Heart left ventricle (tissue), 13 donors: ENCODE results near the gene TMEM174.

ENCODE experiments used
- POLR2A ChIP-seq, 2 donors: fragments of 450-650 bp; IDR thresholded peaks; one replicate each; pipeline ENCODE4 v1.6.1; 2017; ENCODE audit warnings: antibody characterized with exemption in 2 of 2, mild to moderate bottlenecking in 2 of 2, moderate library complexity in 2 of 2
- TF ChIP-seq, protein P1 (sequence below), 12 donors: fragments of 200-600 bp; sonication (generic) in 4 of 12; IDR thresholded peaks; one replicate each; pipeline versions ENCODE4 v1.5.0 to v1.8.0; 2018 to 2022; ENCODE audit warnings: antibody characterized with exemption in 12 of 12, mild to moderate bottlenecking in 5 of 12
- donor health status: ischemic (EF 13 %, LVEDD 7.1; RV severe dilation, severe dysfunction).
- donor health status: DM: no; HTN: yes; CAD: no.
- donor health status: DM: no; HTN: no; CAD: no.
- donor health status: ischemic (EF 25% LVEDD 6.9; RV normal size, moderate dysfunction).
- donor health status: ischemic (EF 25% LVEDD 5.7; RV mildly dilated, moderate dysfunction).
- donor health status: ischemic (EF 35%, LVEDD 5.7; RV mildly dilated, moderate dysfunction).
- donor health status: nonischemic (EF 11% LVEDD 7.7; RV severe dilation, severe dysfunction).
- donor health status: DM: yes; HTN: yes; CAD: no.
- donor health status: PGD.
- donor health status: ischemic (EF 29% LVEDD 5.4; RV normal size, mild dysfunction).
- donor health status: nonischemic (EF 23%, LVEDD 6.1; RV moderate dilation, normal function).

- TF ChIP-seq, protein P1, sequence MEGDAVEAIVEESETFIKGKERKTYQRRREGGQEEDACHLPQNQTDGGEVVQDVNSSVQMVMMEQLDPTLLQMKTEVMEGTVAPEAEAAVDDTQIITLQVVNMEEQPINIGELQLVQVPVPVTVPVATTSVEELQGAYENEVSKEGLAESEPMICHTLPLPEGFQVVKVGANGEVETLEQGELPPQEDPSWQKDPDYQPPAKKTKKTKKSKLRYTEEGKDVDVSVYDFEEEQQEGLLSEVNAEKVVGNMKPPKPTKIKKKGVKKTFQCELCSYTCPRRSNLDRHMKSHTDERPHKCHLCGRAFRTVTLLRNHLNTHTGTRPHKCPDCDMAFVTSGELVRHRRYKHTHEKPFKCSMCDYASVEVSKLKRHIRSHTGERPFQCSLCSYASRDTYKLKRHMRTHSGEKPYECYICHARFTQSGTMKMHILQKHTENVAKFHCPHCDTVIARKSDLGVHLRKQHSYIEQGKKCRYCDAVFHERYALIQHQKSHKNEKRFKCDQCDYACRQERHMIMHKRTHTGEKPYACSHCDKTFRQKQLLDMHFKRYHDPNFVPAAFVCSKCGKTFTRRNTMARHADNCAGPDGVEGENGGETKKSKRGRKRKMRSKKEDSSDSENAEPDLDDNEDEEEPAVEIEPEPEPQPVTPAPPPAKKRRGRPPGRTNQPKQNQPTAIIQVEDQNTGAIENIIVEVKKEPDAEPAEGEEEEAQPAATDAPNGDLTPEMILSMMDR (IDR thresholded peaks at IDR 0.05): no peak
- no peak for TF ChIP-seq POLR2A (IDR thresholded peaks at IDR 0.05)
Observed at GRCh38 chr5:73143716-73144115, 29.3 kb upstream of the TMEM174 start.
